GM04503 (cell line): Measurements from ENCODE around the gene HTT-AS.

Source experiments
- DNase-seq: peaks from one replicate; pipeline ENCODE4 v3.0.0-alpha.2; 2012; ENCODE audit warnings: low read depth

HTT-AS gene

DNA sequence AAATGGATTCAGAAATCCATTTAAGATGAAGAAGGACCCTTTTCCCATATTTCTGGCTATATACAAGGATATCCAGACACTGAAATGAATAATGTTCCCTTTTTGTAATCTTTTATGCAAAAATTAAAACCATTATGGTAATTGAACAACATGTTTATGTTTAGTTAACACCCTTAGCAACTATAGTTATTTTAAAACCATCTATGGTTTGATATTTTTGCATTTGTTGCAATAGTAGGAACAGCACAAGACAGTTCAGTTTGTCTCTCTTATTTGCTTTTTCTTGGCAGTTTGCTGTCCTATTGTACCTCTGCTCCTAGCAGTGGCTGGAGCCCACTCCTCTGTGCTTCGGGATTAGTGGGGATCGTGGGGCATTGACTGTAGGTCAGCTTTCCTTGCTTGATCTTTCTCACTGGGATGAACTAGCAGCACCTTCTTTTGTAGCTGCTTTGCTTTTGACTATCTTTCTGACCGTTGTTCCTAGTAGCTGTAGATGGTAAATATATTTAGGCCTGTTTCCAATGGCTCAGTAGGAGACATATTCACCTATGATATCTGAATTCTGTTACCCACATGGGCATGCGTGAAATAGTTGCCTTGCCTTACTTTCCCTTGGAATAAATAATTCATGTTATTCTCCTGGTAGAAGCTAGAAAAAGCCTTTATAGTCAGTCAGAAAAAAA lies 12.9 kb upstream of the HTT-AS start:
- no peak for DNase-seq

DNA sequence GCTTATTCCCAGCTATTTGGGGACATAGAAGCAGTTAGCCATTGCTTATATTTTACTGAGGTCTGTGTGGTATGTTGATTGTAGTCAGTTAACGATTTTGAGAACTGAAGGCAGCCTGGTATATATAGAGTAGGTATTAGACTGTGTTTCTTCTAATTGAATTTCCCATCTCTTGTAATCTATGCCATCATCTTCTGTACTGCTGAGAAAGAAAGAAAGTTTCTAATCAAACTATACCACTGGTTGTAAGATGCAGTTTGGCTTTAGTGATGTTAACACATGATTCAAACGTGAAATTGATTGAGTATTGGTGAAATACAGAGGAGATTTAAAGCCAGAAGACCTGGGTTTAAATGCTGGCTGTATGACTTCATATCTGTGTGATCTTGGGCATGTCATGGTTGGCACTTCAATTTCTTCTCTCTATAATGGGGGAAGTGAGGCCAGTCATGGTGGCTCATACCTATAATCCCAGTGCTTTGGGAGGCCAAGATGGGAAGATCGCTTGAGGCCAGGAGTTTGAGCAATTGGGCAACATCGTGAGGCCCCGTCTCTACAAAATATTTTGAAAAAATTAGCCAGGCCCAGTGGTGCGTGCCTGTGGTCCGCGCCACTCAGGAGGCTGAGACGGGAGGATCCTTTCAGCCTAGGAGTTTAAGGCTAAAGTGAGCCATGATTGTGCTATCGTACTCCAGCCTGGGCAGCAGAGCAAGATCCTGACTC lies 11.8 kb upstream of the HTT-AS start:
- no peak for DNase-seq

DNA sequence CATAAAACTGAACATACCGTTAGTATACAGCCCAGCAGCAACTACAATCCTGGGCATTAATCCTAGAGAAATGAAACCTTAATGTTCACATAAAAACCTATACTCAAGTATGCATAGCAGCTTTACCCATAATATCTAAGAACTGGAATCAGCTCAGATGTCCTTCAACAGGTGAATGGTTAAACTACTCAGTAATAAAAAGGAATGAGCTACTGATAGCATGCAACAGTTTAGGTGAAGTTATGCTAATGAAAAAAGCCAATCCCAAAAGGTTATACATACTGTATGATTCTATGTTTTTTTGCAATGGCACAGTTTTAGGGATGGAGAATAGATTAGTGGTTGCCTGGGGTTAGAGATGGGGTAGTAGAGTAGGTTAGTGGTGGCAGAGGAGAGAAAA lies 9.4 kb upstream of the HTT-AS start:
- DNase-seq: no peak

DNA sequence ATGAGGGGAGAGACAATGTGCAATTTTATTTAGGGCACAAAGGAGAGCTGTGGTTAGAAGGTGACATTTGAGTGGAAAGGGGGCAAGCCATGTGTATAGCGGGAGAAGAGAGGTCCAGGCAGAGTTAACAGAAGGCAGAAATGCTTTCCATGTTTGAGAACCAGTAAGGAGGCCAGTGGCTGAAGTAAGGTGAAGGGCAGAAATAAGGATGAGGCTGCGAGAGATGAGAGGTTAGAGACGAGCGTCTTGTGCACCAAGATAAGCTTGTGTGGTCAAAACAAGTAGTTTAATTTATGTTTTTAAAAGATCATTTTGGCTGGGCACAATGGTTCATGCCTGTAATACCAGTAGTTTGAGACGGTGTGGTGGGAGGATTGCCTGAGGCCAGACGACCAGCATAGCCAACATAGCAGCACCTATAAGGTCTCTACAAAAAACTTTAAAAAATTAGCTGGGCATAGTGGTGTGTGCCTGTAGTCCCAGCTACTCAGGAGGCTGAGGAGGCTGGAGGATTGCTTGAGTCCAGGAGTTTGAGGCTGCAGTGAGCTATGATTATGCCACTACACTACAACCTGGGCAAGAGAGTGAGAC lies 8.7 kb upstream of the HTT-AS start:
- no peak for DNase-seq

DNA sequence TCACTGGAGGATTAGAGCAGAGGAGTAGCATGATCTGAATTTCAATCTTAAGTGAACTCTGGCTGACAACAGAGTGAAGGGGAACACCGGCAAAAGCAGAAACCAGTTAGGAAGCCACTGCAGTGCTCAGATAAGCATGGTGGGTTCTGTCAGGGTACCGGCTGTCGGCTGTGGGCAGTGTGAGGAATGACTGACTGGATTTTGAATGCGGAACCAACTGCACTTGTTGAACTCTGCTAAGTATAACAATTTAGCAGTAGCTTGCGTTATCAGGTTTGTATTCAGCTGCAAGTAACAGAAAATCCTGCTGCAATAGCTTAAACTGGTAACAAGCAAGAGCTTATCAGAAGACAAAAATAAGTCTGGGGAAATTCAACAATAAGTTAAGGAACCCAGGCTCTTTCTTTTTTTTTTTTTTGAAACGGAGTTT lies 5.4 kb upstream of the HTT-AS start:
- DNase-seq: no peak

DNA sequence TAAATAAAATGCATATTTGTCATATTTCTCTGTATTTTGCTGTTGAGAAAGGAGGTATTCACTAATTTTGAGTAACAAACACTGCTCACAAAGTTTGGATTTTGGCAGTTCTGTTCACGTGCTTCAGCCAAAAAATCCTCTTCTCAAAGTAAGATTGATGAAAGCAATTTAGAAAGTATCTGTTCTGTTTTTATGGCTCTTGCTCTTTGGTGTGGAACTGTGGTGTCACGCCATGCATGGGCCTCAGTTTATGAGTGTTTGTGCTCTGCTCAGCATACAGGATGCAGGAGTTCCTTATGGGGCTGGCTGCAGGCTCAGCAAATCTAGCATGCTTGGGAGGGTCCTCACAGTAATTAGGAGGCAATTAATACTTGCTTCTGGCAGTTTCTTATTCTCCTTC lies 3.5 kb upstream of the HTT-AS start:
- no peak for DNase-seq

DNA sequence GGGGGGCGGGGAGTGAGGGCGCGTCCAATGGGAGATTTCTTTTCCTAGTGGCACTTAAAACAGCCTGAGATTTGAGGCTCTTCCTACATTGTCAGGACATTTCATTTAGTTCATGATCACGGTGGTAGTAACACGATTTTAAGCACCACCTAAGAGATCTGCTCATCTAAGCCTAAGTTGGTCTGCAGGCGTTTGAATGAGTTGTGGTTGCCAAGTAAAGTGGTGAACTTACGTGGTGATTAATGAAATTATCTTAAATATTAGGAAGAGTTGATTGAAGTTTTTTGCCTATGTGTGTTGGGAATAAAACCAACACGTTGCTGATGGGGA lies 1.3 kb upstream of the HTT-AS start:
- DNase-seq: no peak

DNA sequence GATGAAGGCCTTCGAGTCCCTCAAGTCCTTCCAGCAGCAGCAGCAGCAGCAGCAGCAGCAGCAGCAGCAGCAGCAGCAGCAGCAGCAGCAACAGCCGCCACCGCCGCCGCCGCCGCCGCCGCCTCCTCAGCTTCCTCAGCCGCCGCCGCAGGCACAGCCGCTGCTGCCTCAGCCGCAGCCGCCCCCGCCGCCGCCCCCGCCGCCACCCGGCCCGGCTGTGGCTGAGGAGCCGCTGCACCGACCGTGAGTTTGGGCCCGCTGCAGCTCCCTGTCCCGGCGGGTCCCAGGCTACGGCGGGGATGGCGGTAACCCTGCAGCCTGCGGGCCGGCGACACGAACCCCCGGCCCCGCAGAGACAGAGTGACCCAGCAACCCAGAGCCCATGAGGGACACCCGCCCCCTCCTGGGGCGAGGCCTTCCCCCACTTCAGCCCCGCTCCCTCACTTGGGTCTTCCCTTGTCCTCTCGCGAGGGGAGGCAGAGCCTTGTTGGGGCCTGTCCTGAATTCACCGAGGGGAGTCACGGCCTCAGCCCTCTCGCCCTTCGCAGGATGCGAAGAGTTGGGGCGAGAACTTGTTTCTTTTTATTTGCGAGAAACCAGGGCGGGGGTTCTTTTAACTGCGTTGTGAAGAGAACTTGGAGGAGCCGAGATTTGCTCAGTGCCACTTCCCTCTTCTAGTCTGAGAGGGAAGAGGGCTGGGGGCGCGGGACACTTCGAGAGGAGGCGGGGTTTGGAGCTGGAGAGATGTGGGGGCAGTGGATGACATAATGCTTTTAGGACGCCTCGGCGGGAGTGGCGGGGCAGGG lies 711 bp upstream of the HTT-AS start:
- no peak for DNase-seq

DNA sequence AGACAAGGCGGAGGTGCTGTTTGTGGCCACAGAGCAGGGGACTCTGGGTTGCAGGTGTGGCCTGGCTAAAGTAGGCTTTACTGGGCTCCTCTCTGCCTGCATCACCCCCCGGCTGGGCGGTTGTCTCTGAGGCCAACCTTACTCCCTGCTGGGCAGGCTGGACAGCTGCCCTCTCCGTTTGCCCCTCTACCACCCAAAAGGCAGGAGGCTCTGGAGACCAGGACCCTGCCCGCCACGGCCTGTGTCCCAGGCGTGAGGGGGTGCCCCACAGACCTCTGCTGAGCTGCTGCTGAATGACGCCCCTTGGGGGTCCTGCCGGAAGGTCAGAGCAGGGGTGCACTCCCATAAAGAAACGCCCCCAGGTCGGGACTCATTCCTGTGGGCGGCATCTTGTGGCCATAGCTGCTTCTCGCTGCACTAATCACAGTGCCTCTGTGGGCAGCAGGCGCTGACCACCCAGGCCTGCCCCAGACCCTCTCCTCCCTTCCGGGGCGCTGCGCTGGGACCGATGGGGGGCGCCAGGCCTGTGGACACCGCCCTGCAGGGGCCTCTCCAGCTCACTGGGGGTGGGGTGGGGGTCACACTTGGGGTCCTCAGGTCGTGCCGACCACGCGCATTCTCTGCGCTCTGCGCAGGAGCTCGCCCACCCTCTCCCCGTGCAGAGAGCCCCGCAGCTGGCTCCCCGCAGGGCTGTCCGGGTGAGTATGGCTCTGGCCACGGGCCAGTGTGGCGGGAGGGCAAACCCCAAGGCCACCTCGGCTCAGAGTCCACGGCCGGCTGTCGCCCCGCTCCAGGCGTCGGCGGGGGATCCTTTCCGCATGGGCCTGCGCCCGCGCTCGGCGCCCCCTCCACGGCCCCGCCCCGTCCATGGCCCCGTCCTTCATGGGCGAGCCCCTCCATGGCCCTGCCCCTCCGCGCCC lies 920 bp downstream of the HTT-AS start:
- DNase-seq: no peak

DNA sequence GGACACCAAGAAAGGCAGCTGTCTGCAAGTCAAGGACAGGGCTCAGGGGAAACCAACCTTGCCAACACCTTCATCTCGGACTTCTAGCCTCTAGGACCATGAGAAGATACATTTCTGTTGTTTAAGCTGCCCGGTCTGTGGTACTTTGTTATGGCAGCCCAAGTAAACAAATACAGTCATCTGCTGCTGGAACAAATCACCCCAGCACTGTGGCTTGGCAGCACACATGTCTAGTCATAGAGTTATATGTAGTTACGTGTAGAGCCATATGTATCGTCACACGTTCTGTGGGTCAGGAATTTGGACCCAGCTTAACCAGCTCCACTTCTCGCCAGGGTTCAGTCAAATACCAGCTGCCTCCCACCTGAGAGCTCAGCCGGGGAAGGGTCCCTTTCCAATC lies 2.5 kb downstream of the HTT-AS start:
- DNase-seq: no peak

DNA sequence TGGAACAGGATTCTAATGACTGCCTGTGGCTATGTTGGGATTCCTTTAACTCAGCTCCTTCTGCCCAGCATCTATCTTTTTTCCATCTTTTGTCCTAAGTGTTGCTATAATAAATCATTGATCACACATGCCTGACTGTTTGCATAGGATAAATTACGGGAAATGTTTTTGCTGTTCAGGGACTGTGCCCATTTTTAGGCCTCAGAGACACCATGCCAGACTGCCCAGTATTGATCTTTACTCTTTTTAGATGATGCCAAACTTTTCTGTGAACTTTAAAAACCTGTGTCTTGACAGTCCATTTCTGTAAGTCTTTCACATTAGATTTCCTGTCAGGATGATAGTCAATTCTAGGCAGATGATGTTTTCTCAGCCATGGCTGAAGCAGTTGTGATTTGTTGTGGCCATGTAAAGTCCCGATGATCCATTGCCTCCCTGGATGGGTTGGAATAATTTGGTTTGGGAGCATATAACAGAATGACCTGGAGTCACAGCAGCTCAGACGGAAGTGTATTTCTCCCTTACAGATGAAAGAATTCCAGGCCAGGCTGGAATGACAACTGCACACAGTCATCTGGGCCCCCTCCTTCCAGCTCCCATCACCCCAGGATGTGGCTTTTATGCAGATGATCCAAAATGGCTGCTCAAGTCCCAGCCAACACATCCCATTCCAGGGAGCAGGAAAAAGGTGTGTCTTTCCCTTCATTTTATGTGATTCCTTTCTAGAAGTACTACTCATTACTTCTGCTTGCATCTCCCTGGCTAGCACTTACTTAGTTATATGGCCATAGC lies 3.4 kb downstream of the HTT-AS start:
- DNase-seq: no peak

DNA sequence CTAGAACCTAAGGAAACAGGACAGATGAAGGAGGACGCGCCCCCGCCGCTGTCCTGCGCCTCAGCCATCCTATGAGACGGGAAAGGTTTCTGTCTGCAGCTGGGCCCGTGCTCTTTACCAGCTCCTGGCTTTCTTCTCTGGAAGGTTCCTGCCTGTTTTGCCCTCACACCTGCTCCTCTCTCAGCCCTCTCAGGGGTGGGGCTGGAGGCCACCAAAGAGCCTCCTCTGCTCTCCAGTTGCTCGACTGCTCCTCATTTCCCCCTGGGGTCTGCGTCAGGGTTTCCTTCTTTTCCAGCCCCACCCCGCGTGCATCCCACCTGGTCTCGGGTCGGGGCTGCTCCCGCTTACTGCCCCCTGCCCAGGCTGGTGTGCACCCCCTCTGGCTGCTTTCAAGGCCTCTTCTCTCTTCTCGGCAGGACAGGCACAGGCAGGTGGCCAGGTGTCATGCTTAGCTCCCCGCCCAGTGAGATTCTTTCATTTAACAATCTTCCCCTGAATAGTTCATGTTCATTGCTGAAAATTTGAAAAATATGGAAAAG lies 4.6 kb downstream of the HTT-AS start:
- DNase-seq: no peak

DNA sequence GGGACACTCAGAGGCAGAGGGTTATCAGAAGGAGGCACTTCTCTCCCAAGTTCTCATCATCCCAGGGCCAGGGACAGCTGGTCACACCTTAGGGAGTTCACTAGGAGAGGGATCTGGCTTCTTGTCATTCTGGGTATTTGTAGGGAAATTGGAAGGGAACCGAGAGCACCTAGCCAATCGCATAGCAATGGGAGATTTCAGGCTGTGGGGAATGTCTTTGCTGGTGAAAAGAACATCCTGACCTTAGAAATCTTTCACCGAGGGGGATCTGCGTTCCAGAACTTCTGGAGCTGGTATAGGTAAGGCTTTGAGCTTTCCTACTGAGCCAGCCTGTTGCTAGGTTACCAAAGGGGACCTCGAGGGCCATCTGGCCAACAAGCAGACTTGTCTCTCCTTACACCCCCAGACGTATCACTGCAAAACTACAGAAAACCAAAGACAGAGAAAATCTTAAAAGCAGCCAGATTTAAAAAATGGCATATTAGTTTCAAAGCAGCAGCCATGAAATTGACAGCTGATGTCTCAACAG lies 6.8 kb downstream of the HTT-AS start:
- DNase-seq: no peak

DNA sequence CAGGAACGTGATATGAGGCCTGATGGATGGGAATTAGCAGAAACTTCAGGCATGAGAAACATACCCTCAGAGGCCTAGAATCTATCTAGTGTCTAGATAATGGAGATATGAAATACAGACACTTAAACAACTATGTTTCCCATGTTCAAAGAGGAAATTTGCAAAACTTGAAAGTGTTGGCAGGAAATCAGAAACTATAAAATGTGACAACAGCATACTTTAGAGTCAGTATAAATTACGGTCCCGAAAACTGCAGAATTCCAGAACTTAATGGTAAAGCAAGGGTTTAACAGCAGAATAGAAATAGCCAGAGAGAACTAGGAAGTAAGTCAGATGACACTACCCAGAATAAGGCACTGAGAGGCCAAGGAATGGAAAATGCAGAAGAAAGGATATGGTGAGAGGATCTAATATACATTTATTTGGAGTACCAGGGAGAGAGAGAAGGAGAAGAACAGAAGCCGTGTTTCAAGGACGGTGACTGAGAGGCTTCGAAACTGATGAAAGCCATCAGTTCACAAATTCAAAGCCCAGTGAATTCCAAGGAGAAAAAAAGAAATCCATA lies 7.4 kb downstream of the HTT-AS start:
- DNase-seq: no peak

DNA sequence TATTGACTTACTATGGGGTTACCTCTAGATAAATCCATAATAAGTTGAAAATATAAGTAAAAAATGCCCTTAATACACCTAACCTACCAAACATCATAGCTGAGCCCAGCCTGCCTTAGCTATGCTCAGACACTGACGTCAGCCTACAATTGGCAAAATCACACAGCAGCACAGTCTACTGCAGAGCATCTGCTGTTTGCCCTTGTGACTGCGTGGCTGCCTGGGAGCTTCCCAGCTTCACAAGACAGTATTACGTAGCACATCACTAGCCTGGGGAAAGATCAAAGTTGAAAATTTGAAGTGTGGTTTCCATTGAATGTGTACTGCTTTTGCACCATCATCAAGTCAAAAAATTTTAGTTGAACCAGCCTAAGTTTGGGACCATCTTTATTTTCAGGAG lies 8.8 kb downstream of the HTT-AS start:
- DNase-seq: no peak

DNA sequence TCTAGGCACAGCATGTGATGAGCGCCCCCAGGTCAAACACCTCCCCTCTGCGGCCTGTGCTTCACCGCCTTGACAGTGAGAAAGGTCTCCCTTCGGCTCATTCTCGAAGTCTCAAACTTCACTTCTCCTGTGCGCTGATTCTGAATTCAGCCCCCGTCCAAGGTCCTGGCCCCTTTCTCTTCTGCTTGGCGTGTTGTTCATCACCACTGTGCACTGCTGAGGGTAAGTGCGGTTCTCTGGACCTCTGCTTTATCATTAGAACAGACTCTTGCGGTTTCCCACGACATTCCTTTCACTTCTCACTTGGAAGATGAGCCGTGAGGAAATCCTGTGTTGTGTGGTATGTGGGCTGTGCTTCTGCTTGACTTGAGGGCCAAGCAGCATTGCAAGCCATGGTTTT lies 11.9 kb downstream of the HTT-AS start:
- no peak for DNase-seq

DNA sequence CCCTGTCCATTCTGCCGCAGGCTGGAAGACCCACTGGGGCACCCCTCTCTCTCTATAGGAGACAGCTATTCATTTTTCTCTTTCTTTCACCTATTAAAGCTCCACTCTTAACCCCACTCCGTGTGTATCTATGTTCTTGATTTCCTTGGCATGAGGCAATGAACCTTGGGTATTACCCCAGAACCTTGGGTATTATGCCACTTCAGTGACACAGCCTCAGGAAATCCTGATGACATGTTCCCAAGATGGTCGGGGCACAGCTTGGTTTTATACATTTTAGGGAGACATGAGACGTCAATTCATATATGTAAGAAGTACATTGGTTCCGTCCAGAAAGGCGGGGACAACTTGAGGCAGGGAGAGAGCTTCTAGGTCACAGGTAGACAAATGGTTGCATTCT lies 13.4 kb downstream of the HTT-AS start:
- DNase-seq: no peak

DNA sequence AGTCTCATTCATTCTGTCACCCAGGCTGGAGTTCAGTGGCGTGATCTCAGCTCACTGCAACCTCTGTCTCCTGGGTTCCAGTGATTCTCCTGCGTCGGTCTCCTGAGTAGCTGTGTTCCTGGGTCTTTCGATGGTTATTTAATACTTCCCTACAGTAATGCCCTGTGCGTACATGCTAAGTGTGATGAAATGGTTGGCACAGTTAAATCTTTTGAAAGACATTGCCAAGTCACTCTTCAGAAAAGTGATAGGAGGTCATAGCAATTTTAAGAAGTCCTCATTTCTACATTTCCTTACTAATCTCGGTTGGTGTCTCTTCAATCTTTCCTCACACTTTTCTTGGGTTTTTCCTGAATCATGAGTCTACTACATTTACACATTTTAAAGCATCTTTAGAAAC lies 14.4 kb downstream of the HTT-AS start:
- no peak for DNase-seq

DNA sequence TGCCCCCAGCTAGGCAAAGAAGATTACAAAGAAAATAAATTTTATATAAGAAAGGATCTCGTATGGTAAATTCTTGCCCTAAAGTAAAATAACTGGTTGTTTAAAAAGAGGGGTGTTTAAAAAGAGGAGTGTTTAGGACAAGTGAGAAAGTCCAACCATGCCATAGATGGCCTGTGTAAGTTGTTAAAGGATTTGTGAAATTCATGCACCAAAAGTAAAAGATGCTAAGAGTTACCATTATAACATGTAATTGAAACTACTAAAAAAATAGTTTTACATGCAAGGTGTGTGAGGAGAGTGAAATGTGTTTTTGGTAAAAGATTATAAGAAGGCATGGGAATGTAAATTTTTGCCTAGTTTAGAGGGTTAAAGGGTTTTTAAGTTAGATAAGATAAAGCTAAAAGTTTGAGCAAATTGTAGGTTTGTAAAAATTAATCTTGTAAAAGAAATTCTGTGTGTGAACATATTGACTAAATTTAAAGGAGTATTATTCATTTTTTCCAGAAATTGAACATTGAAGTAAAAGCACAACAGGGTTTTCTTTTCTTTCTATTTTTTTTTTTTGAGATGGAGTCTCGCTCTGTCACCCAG lies 20.1 kb downstream of the HTT-AS start:
- DNase-seq: no peak
